Measurements from ENCODE around the gene RTKN2.

Gene RTKN2

DNA sequence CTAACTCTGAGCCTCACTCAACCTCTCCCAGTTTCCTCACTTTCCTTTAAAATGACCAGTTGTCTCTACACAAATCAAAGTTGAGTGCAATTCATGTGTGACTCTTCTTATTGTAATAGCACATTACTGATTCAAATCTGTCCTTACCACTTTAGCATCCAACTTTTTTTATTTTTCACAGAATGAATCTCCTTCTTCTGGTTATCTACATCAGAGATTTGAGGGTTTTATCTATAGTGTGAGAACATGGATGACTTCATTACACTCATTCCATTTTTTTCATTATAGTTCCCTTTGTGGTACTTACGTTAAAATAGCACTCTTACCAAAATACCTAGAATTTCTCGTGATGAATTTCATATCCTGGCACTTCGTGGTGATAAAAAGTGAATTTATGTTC is 43.3 kb downstream of the RTKN2 start:
- DNase-seq (ENCODE audit: low read depth in 2 of 2), result no peak

DNA sequence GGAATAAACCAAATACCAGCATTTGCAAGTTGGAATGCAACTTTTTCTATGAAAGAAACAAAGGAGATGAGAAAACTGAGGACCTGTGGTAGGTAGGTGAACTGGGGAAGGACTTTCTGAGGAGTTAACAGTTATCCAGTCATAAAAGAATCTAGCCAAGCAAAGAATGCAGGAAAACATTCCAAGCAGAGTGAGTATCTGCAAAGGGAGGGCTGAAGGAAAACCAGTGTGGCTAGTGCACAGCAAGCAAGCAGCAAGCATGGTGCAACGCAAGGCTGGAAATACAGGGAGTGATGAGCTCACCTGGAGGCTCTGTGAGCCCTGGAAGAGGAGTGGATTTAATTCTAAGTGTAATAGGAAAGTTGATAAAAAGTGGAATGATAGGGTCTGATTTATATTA is 44.0 kb downstream of the RTKN2 start:
- no peak for DNase-seq (ENCODE audit: low read depth in 2 of 2)

DNA sequence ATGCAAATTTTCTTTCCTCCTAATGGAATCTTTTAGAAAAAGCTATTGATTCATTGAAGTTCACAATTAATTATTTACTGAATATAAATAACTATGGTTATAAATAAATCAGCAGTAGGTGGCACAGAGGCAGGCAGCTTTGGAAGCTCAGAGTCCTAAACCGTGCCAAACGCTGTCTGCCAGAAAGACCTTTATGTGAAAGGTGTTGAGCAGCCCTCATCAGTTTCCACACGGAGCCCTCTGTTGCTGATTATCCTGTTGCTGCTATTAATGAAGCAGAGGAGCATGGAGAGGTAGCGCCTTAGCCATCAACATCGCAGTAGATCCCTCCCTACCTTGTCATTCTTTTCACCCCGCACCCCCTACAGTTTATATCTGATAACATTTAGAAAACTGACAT is 51.0 kb downstream of the RTKN2 start:
- DNase-seq (ENCODE audit: low read depth in 2 of 2), result no peak

DNA sequence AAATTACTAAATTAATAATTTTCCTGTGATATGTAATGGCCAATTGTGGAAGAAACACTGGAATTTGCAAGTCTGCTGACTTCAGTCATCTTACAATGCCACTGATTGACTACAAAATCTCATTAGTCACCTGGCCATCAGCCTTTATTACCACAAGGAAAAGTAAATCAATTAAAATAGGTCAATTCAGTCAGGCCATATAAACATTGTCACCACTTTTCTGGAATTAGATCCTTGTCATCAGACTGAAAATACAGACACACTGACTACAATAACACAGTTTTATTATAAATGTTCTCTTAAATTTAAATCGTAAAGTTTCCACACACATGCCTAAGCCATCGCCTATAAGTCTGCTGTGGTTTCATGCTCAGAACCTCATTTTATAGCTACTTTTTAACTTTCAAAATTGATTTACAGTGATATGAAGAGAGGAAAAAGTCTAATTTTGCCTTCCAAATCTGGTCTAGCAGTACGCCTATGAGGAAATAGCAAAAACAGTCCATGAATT is 54.2 kb downstream of the RTKN2 start:
- no peak for DNase-seq (ENCODE audit: low read depth in 2 of 2)

DNA sequence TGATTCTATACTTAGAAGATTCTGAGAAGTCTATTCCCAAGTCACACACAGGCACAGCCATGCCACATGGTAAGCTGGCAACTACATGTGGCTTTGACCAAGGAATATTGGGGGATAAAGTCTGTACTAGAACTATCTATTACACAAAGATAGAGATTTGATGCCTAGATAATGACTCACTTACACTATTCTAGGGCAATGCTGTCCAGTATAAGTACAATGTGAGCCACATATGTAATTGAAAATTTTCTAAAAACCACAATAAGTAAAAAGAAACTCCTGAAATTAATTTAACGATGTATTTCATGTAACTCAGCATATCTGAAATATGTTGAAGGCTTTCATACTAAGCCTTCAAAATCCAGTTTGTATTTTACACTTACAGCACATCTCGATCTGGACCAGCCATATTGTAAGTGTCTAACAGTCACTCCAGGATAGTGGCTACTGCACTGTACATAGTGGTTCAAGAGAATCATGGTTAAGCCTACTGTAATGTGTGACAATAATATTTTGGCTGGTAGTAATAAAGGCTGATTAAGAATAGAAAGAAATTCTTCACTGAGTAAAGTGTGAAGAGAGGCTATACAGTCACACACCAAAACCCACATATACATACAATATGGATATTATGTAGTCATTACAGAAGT is 62.8 kb downstream of the RTKN2 start:
- DNase-seq (ENCODE audit: low read depth in 2 of 2), result no peak

DNA sequence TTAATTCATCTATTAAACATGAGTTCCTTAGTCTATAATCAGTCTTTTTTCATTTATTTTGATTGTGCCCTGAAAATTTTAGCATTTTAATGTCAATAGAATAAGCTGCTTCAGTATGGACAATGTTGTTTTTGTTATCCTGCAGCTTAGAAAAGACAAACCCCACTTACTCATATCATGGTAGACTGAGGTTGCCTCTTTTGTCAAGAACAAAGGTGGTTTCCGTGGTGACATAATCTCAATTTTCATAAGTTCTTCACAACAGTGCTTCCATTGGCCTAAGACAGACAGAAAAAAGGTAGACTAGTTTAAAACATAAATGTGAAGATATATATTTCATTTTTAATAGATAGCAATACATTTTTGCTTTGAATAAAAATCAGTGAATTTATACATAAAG is 69.1 kb downstream of the RTKN2 start:
- no peak for DNase-seq (ENCODE audit: low read depth in 2 of 2)

DNA sequence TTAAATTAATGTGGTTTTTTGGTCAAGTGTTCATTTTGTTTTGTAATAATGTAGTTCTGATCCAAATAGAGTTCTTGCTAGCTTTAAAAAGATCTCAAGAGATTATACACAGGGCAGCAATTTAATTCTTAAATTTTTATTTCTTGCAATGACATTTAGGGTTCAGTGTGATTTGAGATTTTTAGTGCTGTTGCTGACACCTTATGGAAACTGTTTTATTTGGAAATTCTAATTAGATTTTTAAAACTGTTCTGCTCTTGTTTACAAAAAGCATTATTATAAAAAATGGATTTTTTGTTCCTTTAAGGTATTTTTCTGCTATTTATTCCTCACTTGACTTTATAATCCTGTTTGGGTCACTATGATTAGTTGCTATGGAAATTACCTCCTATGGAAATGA is 72.1 kb downstream of the RTKN2 start:
- DNase-seq (ENCODE audit: low read depth in 2 of 2), result no peak

DNA sequence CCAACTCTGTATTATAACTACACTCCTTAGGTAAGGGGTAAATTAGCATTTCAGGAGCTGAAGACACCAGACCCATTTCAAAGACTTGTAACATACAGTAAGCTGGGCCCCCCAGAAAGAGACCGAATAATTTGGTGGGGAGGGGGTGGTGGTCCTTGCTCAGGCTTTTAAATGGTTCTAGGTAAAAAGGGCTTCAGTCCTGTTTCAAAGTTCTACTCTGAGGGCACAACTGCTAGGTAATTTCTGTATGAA is 73.0 kb downstream of the RTKN2 start:
- no peak for DNase-seq (ENCODE audit: low read depth in 2 of 2)

DNA sequence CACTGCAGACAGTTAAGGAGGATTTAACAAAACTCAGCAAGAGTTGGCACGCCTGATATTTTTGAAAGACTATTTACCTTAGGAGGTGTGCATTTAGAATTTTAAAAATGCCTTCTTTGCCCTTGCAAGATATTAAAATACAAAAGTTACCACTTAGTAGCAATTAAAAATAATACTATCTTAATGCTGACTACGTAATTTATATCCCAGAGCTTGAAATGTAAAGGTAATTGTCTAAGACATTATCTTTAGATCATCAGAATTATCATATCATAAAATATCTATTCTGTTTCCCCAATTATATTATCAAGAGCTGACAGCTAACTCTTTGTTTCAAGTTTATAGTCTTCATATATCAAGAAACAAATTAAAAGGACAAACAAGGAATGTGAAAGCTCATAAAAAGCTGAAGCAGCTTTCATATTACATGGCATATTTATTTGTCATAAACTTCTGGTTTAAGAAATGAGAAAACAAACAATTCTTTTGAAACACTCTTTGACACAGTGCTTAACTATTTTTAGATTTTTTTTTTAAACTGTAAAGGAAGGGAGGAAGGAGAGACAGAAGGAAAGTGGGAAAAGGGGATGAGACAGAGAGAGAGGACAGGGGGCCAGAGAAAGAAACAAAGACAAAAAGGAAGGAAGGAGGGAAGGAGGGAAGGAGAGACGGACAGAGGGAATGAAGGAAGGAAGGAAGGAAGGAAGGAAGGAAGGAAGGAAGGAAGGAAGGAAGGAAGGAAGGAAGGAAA is 73.5 kb downstream of the RTKN2 start:
- DNase-seq (ENCODE audit: low read depth in 2 of 2), result no peak

DNA sequence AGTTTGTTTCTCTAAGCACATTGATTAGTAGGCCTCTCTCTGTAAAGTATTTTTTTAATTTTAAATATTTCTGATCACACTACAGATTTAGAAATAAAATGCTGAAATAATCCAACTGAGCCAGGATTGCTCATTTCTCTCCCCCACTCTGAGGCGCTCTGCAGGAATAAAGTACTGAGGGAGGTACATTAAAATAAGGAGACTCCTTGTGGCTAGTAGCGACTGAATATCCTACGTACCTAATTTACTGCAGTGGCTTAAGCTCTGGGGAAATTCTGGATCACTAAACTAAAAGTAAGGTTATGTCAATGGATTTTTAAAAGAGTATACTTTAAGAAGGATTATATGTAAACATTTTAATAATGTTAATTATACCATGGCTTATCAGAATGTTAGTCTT is 75.2 kb downstream of the RTKN2 start:
- no peak for DNase-seq (ENCODE audit: low read depth in 2 of 2)

DNA sequence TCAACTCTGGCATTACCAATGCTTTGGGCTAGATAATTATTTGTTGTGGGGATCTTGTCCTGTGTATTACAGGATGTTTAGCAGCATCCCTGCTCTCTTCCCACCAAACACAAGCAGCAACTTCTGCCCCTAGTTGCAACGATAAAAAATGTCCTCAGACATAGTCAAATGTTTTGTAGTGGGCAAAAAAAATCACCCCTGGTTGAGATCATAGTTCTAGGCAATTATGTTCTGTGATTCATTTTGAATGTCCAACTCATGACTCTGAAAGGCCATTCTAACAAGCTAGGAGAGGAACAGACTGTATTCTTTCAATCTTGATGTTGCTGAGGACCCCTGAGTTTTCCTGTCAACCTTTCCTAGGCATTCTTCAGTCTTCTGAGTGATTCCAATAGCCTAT is 79.5 kb downstream of the RTKN2 start:
- DNase-seq (ENCODE audit: low read depth in 2 of 2), result no peak

DNA sequence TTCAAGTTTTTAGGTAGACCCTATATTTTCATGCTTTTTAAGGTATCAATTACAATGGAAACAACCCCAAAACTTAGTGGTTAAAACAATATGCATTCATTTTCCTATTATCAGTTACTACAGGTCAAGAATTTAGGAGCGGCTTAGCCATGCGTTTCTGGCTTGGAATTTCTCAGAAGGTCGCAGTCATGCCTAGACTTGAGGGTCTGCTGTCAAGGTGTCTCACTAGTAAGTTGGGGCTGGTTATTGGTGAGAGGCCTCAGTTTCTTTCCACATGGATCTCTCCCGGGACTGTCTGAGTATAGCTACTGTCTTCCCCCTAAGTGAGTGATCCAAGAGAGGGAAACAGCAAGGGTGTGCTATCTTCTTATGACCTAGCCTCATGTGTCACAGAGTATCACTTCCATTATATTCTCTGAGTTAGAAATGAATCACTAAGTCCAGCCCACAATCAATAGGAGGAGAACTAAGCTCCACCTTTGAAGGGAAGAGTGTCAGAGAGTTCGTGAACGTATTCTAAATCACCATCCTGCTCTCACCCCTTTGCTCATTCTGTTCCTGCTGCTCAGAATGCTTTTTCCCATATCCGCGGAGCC is 80.5 kb downstream of the RTKN2 start:
- DNase-seq (ENCODE audit: low read depth in 2 of 2), result no peak

DNA sequence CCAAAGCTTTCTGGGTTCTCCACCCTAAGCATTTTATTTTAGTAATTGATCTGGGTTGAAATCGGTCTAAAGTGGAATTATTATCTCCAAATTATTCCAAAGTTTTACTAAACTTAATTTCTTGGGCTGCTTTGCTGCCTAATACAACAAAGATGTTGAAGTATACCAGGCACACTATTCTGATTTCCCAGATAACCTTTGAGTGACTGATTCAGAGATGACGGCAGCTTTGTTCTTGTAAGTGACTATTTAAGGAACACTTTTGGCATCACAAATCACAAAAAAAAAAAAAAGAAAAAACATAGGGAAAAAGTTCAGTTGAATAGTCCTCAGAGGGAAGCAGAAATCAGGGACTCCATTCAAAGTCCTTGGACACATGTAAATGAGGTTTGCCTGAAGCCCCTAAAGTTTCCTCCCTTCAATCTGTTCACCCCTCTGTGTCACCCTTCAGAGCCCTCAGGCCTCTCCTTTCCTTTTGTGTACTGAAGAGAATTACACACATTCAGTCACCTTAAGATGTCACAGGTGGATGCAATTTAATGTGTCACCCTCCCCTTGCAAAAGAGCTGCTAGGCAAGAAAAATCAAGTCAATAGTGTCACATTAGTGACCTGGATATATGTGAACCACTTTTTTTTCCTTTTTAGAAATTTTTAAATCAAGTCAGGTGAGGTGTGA is 81.5 kb downstream of the RTKN2 start:
- no peak for DNase-seq (ENCODE audit: low read depth in 2 of 2)

DNA sequence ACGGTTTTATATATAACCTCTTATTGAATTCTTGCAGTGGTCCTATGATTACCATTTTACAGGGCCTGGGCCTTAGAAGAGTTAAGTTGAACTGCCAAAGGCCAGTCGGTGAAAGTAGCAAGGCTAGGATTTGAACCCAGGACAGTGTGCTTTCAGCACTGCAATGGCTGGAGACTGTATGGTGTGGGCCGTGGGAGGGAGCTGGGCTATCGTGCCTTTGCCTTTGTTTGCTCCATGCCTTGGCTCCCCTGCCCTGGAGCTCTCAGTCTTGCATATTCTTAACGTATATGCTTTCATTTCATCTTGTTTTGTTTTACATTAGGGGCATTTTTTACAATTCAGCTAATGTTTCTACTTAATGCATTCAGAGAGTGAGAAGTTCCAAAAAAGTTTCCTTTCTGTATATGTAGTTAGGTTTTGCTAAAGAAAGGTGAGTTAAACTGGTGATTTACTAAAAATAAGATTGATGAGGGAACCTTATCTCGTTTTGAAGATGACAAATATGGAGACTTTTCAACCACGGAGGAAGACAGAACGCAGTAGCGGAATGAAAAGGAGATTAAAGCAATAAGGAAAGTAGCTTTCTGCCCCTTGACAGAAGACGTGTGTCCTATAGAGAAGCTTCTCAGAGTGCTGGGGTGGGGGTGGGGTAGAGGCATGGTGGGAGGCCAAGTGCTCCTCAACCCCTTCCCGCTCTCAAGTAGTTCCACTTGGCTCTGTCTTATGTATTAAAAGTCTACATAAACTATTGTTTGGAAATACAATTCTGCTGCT is 82.5 kb downstream of the RTKN2 start:
- DNase-seq (ENCODE audit: low read depth in 2 of 2), result no peak

DNA sequence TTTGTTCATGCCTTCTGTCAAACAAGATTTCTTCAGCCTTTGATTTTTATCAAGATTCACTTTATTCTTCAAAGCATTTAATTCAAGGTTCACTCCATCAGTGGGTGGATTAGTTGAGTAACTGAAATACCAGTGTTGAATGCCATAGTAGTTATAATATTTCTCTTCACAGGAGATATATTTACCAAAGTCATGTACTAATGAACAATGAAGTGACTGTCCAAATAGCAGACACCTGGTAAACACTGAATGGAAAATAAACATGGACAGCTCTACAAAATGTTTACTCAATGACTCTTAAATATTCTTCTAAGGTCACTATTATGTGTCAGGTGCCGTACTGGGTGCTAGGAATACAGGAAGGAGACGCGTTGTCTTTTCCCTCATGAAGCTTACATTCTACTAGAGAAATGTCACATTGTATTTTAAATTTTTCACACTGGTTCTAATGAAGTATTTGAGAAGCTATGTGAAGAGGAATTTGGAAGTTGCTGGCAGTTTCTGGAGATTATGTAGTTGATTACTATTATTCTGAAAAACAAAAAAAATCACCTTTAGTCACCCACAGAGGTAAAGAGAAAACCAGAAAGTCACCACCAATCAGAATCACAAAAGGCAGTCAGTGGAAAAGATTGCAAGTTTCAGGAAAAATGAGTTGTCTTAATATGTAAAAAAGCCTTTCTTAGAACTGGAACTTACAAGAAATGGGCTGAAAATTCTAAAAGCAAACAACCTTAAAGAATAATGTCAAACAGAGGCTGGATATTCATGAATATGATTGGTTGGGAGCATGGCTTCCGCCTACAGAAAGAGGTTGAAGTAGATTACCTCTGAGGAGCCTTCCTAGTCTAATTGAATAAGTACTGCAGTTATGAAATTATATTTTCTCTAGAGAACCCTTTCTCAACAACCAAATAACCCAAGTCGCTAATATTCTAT is 84.5 kb downstream of the RTKN2 start:
- no peak for DNase-seq (ENCODE audit: low read depth in 2 of 2)

DNA sequence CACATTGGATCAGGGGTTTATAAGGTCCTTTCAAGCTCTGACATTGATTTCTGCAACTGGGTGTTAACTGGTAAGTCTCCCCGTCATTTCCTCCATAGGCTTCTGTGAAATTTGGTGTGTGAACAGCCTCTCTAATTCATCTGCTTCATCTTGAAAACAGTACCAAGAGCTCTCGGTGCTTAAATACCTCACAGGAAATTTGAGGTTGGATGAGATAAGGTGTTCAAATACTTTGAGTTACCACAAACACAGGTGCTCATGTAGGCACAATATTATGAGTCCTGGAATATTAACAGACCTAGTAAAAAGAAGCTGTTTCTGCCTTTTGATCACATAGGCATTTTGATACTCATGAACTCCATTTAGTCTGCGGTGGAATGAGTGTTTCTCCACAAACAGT is 85.2 kb downstream of the RTKN2 start:
- DNase-seq (ENCODE audit: low read depth in 2 of 2), result peak in 1 of 2 donors; percentile 7

DNA sequence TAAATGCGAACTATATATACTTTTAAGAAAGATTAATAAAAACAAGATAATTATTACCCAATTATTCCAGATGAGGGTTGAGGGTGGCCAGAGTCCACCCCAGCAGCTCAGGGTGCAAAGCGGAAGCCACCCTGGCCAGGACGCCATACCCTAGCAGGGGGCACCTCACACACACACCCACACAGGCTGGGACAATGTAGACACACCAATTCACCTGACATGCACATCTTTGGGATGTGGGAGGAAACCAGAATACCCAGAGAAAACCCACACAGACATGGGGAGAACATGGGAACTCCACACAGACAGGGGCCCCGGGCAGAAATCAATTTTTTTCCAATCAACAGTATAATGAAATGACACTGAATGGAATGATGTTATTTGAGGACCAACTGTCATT is 86.0 kb downstream of the RTKN2 start:
- DNase-seq (ENCODE audit: low read depth in 2 of 2), result no peak

DNA sequence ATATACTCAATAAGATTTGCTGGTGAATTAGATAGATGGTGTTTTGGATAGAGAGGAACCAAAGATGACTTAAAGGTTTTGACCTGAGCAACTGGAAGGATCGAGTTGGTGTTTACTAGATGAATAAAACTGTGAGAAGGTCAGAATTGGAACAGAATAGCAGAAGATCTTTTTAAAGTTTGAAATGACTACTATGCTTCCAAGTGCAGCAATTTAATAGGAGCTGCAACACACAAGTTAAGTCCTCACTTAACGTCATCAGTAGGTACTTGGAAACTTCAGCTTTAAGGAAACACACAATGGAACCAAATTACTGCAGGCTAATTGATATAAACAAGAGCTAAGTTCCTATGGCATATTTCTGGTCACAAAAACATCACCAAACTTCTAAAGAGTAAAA is 86.5 kb downstream of the RTKN2 start:
- DNase-seq (ENCODE audit: low read depth in 2 of 2), result no peak

DNA sequence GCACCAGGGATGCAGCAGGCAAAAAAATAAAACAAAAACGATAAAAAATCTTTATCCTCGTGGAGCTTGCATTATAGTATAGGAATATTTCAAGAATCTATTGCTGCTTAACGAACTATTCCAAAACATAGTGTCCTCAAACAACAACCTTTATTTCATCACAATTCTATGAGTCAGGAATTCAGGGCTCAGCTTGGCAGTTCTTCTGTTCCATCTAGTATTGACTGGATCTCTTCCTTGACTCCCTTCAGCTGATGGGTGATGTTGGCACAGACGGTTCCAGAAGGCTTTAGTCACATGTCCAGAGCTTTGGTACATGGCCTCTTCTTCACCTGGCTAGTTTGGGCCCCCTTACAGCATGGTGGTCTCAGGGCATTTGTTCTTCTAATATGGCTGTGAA is 88.0 kb downstream of the RTKN2 start:
- no peak for DNase-seq (ENCODE audit: low read depth in 2 of 2)

DNA sequence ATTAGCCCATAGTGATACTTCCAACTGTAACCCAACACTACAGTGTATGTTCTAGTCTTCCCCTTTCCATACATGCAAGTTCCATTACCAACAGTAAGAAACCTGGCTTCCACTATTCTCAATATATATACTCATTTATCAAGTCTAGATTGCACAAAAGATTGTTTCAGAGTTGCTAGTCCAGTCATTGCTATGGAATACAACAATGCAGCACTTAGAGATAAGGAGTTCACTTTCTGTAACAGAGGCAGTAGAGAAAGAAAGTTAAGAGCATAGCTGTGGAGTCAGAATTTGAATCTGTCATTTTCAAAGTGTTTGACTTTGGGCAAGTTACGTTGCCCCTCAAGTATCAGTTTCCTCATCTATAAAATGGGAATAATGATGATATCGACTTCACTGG is 90.1 kb downstream of the RTKN2 start:
- no peak for DNase-seq (ENCODE audit: low read depth in 2 of 2)

DNA sequence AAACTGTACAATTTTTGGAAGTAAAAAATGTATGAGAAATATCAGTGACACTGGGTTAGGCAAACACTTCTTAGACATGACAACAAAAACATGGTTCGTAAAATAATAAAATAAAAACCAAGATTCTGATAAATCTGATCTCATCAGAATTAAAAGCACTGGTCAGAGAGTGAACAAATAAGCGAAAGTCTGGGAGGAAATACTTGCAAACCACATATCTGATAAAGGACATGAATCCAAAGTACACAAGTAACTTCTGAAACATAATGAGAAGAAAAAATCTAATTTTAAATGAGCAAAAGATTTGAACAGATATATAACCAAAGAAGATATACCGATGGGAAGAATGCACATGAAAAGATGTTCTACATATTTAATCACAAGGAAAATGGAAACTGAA is 91.5 kb downstream of the RTKN2 start:
- no peak for DNase-seq (ENCODE audit: low read depth in 2 of 2)
